ENCODE results near the gene WBP1.
"Not testable (repeated sequence)": the region's sequence is repeated elsewhere in the genome, so short reads cannot be mapped to it uniquely, and the experiment has no call there.

GRCh38 chr2:74460187-74460586 is 1.9 kb downstream of the WBP1 start:
- TF ChIP-seq CTCF (IDR thresholded peaks at IDR 0.05; ENCODE audit: low read length); EZH2 (IDR thresholded peaks at IDR 0.05; ENCODE audit: borderline replicate concordance, low read length): not testable (repeated sequence)

All from OCI-LY1 (cell line).